DND-41 (cell line): ENCODE data around the gene DTX3L.

Source experiments
- ATAC-seq: fragments of 200-7000 bp; cut with Tn5 transposase; 3 replicates; pipeline ENCODE4 v1.9.1; 2021; ENCODE audit warnings: low read depth; ENCODE audit not compliant: insufficient read depth
- DNase-seq: peaks from one replicate; pipeline ENCODE4 v3.0.0-alpha.2; 2020
- H2AFZ ChIP-seq: 2 replicates; pipeline ENCODE4 v1.6.0; 2012; ENCODE audit warnings: low read depth, low read length
- H3K27ac ChIP-seq: 2 replicates; pipeline ENCODE4 v1.5.1; 2012; ENCODE audit warnings: low read length, inconsistent platforms
- H3K27me3 ChIP-seq: fragments of 200-600 bp; sonication (generic); 2 replicates; pipeline ENCODE4 v1.6.0; 2012; ENCODE audit warnings: low read length, mild to moderate bottlenecking, inconsistent platforms; ENCODE audit not compliant: insufficient read depth, poor library complexity
- H3K36me3 ChIP-seq: 2 replicates; pipeline ENCODE4 v1.5.1; 2012; ENCODE audit warnings: low read length, inconsistent platforms; ENCODE audit not compliant: insufficient read depth
- H3K4me1 ChIP-seq: 2 replicates; pipeline ENCODE4 v1.5.1; 2012; ENCODE audit warnings: mild to moderate bottlenecking, low read length; ENCODE audit not compliant: insufficient read depth
- H3K4me2 ChIP-seq: 2 replicates; pipeline ENCODE4 v1.6.0; 2012; ENCODE audit warnings: mild to moderate bottlenecking, moderate library complexity, low read length, inconsistent platforms; ENCODE audit not compliant: insufficient read depth
- H3K4me3 ChIP-seq, 2 experiments: fragments of 200-600 bp in 1 of 2; shearing (Covaris generic) in 1 of 2; 2 replicates each; pipeline ENCODE4 v1.5.1; 2012 to 2016; ENCODE audit warnings: inconsistent platforms in 2 of 2, low read length in 2 of 2, mild to moderate bottlenecking in 2 of 2, low read depth in 1 of 2, moderate library complexity in 1 of 2
- H3K79me2 ChIP-seq: 2 replicates; pipeline ENCODE4 v1.6.0; 2012; ENCODE audit warnings: low read length, inconsistent platforms; ENCODE audit not compliant: insufficient read depth
- H3K9ac ChIP-seq: 2 replicates; pipeline ENCODE4 v1.6.0; 2012; ENCODE audit warnings: low read depth, mild to moderate bottlenecking, inconsistent platforms, low read length, moderate library complexity
- H3K9me3 ChIP-seq: 2 replicates; pipeline ENCODE4 v1.5.1; 2012; ENCODE audit warnings: low read length, moderate library complexity, mild to moderate bottlenecking, inconsistent platforms; ENCODE audit not compliant: insufficient read depth, severe bottlenecking
- H4K20me1 ChIP-seq: 2 replicates; pipeline ENCODE4 v1.6.0; 2012; ENCODE audit warnings: low read length; ENCODE audit not compliant: insufficient read depth
- EZH2 ChIP-seq: IDR thresholded peaks from 3 replicates; pipeline ENCODE4 v1.6.1; 2012; ENCODE audit warnings: borderline replicate concordance, low read depth, mild to moderate bottlenecking, moderate library complexity, low read length, inconsistent platforms; ENCODE audit not compliant: severe bottlenecking
- TF ChIP-seq, protein P1 (sequence below): IDR thresholded peaks from 2 replicates; pipeline ENCODE4 v1.5.1; 2012; ENCODE audit warnings: borderline replicate concordance, low read length, moderate library complexity, mild to moderate bottlenecking; ENCODE audit not compliant: poor library complexity, severe bottlenecking; ENCODE audit errors: extremely low read depth

Gene DTX3L

GRCh38 chr3:122555275-122556071 lies 8.7 kb upstream of the DTX3L start:
- DNase-seq (no peak), ATAC-seq (no peak)
- H2AFZ ChIP-seq = no peak overlapping the region
- no peaks in the 10 kb centered on the region for H4K20me1 ChIP-seq
- H3K79me2 ChIP-seq = no peaks in the 10 kb centered on the region
- no peak overlapping the region for H3K4me2 ChIP-seq
- TF ChIP-seq EZH2 = no peak
- TF ChIP-seq, protein P1, sequence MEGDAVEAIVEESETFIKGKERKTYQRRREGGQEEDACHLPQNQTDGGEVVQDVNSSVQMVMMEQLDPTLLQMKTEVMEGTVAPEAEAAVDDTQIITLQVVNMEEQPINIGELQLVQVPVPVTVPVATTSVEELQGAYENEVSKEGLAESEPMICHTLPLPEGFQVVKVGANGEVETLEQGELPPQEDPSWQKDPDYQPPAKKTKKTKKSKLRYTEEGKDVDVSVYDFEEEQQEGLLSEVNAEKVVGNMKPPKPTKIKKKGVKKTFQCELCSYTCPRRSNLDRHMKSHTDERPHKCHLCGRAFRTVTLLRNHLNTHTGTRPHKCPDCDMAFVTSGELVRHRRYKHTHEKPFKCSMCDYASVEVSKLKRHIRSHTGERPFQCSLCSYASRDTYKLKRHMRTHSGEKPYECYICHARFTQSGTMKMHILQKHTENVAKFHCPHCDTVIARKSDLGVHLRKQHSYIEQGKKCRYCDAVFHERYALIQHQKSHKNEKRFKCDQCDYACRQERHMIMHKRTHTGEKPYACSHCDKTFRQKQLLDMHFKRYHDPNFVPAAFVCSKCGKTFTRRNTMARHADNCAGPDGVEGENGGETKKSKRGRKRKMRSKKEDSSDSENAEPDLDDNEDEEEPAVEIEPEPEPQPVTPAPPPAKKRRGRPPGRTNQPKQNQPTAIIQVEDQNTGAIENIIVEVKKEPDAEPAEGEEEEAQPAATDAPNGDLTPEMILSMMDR = no peak
- no peaks in the 10 kb centered on the region for H3K9me3 ChIP-seq
- peaks cover 77% of the 10 kb centered on the region for H3K36me3 ChIP-seq
- no peak overlapping the region for H3K4me3 ChIP-seq
- H3K27ac ChIP-seq = no peak overlapping the region
- no peak overlapping the region for H3K9ac ChIP-seq
- no peaks in the 10 kb centered on the region for H3K4me1 ChIP-seq
- no peaks in the 10 kb centered on the region for H3K27me3 ChIP-seq

GRCh38 chr3:122557356-122557755 lies 6.8 kb upstream of the DTX3L start:
- Histone ChIP-seq H3K36me3 (peaks cover 60% of the 10 kb centered on the region), H3K4me1 (peaks cover 10% of the 10 kb centered on the region), H4K20me1 (no peaks in the 10 kb centered on the region), H3K27ac (no peak overlapping the region), H3K9me3 (no peaks in the 10 kb centered on the region), H3K27me3 (no peaks in the 10 kb centered on the region), H3K79me2 (peaks cover 5% of the 10 kb centered on the region), H3K4me2 (no peak overlapping the region), H3K4me3 (no peak overlapping the region), H3K9ac (no peak overlapping the region), H2AFZ (no peak overlapping the region)
- ATAC-seq = no peak
- no peak for DNase-seq
- TF ChIP-seq EZH2 = no peak
- TF ChIP-seq, protein P1 = no peak

- no peak for DNase-seq
- Histone ChIP-seq H3K27ac (no peak overlapping the region), H3K9me3 (no peaks in the 10 kb centered on the region), H3K36me3 (peaks cover 52% of the 10 kb centered on the region), H2AFZ (no peak overlapping the region), H3K4me3 (no peak overlapping the region), H3K4me2 (no peak overlapping the region), H3K9ac (no peak overlapping the region), H4K20me1 (no peaks in the 10 kb centered on the region), H3K79me2 (peaks cover 16% of the 10 kb centered on the region), H3K27me3 (no peaks in the 10 kb centered on the region), H3K4me1 (peaks cover 22% of the 10 kb centered on the region)
- TF ChIP-seq EZH2 = no peak
- TF ChIP-seq, protein P1 = no peak
- ATAC-seq = no peak
These were observed 5.5 kb upstream of the DTX3L start for GRCh38 chr3:122558605-122559004.
